ENCODE measurements around the gene ANK3.

ANK3 gene

DNA sequence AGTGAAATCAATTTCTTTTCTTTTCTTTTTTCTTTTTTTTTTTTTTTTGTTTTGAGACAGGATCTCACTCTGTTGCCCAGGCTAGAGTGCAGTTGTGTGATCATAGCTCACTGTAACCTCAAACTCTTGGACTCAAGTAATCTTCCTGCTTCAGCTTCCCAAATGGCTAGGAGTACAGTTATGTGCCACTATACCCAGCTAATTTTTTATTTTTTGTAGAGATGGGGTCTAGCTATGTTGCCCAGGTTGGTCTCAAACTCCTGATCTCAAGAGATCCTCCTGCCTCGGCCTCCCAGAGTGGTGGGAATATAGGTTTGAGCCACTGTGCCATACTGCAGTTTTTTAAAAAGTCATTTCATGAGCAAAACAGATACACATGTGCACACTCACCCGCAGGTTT lies 79.8 kb downstream of the ANK3 start:
- Histone ChIP-seq H3K4me2 (ENCODE audit: low read length) (no peak overlapping the region), H3K79me2 (ENCODE audit: control insufficient read depth, insufficient read depth, low read length, poor library complexity) (no peaks in the 10 kb centered on the region), H3K18ac (ENCODE audit: low read length) (no peak overlapping the region), H3K27ac (ENCODE audit: low read depth, low read length) (no peak overlapping the region), H2AK5ac (ENCODE audit: low read length) (no peak overlapping the region), H2BK12ac (ENCODE audit: low read length) (no peak overlapping the region), H3K4me3 (ENCODE audit: low read depth, low read length) (no peak overlapping the region), H4K12ac (ENCODE audit: low read depth, low read length) (no peak overlapping the region), H3K79me1 (ENCODE audit: low read length) (no peaks in the 10 kb centered on the region), H4K91ac (ENCODE audit: low read depth, low read length) (no peak overlapping the region), H2BK120ac (ENCODE audit: insufficient read depth, low read length, poor library complexity) (no peak overlapping the region), H2BK5ac (ENCODE audit: low read depth, low read length, poor library complexity) (no peak overlapping the region), H3K9me3 (ENCODE audit: insufficient read depth, low read depth, low read length) (no peaks in the 10 kb centered on the region), H3K36me3 (ENCODE audit: control insufficient read depth in 1 of 2, insufficient read depth in 2 of 2, low read length in 2 of 2) (no peaks in the 10 kb centered on the region), H2AFZ (ENCODE audit: insufficient read depth, low read length, poor library complexity) (no peak overlapping the region), H3K27me3 (ENCODE audit: insufficient read depth, low read length) (no peaks in the 10 kb centered on the region), H3K23ac (ENCODE audit: low read length) (no peak overlapping the region), H3K4me1 (ENCODE audit: control insufficient read depth in 1 of 2, insufficient read depth in 2 of 2, low read length in 2 of 2) (peaks cover 5 to 7% of the 10 kb centered on the region in 2 experiments), H3K9ac (ENCODE audit: low read length) (no peak overlapping the region), H3K4ac (ENCODE audit: low read depth, low read length) (no peak overlapping the region), H4K8ac (ENCODE audit: low read depth, low read length) (no peak overlapping the region), H3K14ac (ENCODE audit: low read length) (no peak overlapping the region)
- no peak for DNase-seq
- no CpG with 5 or more reads among the region's 2 CpGs for WGBS (ENCODE audit: extremely low coverage, insufficient coverage, insufficient read length)

DNA sequence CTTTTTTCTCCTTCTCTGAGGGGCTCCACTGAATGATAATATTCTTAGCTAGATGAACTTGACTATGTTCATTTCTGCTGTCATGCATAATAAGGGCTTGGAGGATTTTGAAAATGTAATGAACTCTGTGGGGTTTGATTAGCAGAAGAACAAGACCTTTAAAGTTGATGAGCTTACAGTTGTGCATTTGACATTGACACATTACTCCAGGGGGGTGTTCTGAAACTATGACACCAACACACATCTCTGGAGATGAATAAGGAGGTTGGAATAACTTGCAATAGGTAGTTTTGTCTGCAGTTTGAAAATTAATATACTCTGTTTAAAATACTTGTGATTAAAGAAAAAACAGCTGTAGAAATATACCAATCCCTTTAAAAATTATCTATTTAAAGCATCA lies 80.3 kb downstream of the ANK3 start:
- Histone ChIP-seq H4K91ac (ENCODE audit: low read depth, low read length) (no peak overlapping the region), H3K79me2 (ENCODE audit: control insufficient read depth, insufficient read depth, low read length, poor library complexity) (no peaks in the 10 kb centered on the region), H2BK120ac (ENCODE audit: insufficient read depth, low read length, poor library complexity) (no peak overlapping the region), H2AFZ (ENCODE audit: insufficient read depth, low read length, poor library complexity) (no peak overlapping the region), H2BK12ac (ENCODE audit: low read length) (no peak overlapping the region), H2BK5ac (ENCODE audit: low read depth, low read length, poor library complexity) (no peak overlapping the region), H3K9ac (ENCODE audit: low read length) (no peak overlapping the region), H3K27ac (ENCODE audit: low read depth, low read length) (no peak overlapping the region), H3K23ac (ENCODE audit: low read length) (no peak overlapping the region), H4K12ac (ENCODE audit: low read depth, low read length) (no peak overlapping the region), H3K4me3 (ENCODE audit: low read depth, low read length) (no peak overlapping the region), H2AK5ac (ENCODE audit: low read length) (no peak overlapping the region), H3K9me3 (ENCODE audit: insufficient read depth, low read depth, low read length) (no peaks in the 10 kb centered on the region), H3K27me3 (ENCODE audit: insufficient read depth, low read length) (no peaks in the 10 kb centered on the region), H3K4me2 (ENCODE audit: low read length) (no peak overlapping the region), H3K4me1 (ENCODE audit: control insufficient read depth in 1 of 2, insufficient read depth in 2 of 2, low read length in 2 of 2) (peaks cover 5 to 9% of the 10 kb centered on the region in 2 experiments), H3K4ac (ENCODE audit: low read depth, low read length) (no peak overlapping the region), H3K18ac (ENCODE audit: low read length) (no peak overlapping the region), H3K79me1 (ENCODE audit: low read length) (no peaks in the 10 kb centered on the region), H3K14ac (ENCODE audit: low read length) (no peak overlapping the region), H4K8ac (ENCODE audit: low read depth, low read length) (no peak overlapping the region), H3K36me3 (ENCODE audit: control insufficient read depth in 1 of 2, insufficient read depth in 2 of 2, low read length in 2 of 2) (no peaks in the 10 kb centered on the region)
- no peak for DNase-seq

DNA sequence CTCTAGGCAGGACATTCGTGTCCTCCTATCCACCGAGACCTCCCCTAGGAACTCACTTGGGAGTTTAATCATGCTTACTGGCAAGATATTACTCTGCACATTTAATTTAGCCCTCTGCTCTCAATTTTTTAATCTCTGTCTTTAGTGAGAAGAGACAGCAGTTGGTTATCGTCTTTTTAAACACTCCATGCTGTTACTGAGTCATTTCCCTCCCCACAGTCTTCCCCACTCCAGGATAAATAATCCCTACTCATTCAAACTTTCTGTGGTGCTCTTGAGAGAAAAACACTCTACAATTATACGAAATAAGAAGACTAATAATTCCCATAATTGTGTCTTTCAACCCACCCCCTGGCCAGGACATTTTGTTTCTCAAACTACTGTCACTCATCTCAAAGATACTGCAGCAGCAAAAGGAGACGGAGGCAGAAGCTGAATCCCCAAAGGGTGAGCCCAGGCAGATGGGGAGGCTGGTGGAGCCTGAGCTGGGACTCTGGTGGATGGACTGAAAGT lies 84.2 kb downstream of the ANK3 start:
- no peaks in the 10 kb centered on the region for H3K27me3 ChIP-seq (ENCODE audit: insufficient read depth, low read length)
- H4K91ac ChIP-seq (ENCODE audit: low read depth, low read length) = peak overlapping the region; percentile 28
- H3K14ac ChIP-seq (ENCODE audit: low read length) = no peak overlapping the region
- no peaks in the 10 kb centered on the region for H3K36me3 ChIP-seq (ENCODE audit: control insufficient read depth in 1 of 2, insufficient read depth in 2 of 2, low read length in 2 of 2)
- no peak overlapping the region for H3K4ac ChIP-seq (ENCODE audit: low read depth, low read length)
- no peak overlapping the region for H4K12ac ChIP-seq (ENCODE audit: low read depth, low read length)
- no peaks in the 10 kb centered on the region for H3K79me2 ChIP-seq (ENCODE audit: control insufficient read depth, insufficient read depth, low read length, poor library complexity)
- peaks cover 2% of the 10 kb centered on the region for H3K79me1 ChIP-seq (ENCODE audit: low read length)
- WGBS (ENCODE audit: extremely low coverage, insufficient coverage, insufficient read length) = no CpG with 5 or more reads among the region's 5 CpGs
- no peak overlapping the region for H3K9ac ChIP-seq (ENCODE audit: low read length)
- no peaks in the 10 kb centered on the region for H3K9me3 ChIP-seq (ENCODE audit: insufficient read depth, low read depth, low read length)
- H2BK120ac ChIP-seq (ENCODE audit: insufficient read depth, low read length, poor library complexity) = no peak overlapping the region
- H4K8ac ChIP-seq (ENCODE audit: low read depth, low read length) = no peak overlapping the region
- H3K4me2 ChIP-seq (ENCODE audit: low read length) = no peak overlapping the region
- H2AFZ ChIP-seq (ENCODE audit: insufficient read depth, low read length, poor library complexity) = no peak overlapping the region
- no peak overlapping the region for H3K18ac ChIP-seq (ENCODE audit: low read length)
- H3K23ac ChIP-seq (ENCODE audit: low read length) = peak overlapping the region; percentile 17
- H3K4me3 ChIP-seq (ENCODE audit: low read depth, low read length) = no peak overlapping the region
- peaks cover 0 to 6% of the 10 kb centered on the region in 2 experiments for H3K4me1 ChIP-seq (ENCODE audit: control insufficient read depth in 1 of 2, insufficient read depth in 2 of 2, low read length in 2 of 2)
- DNase-seq = no peak
- no peak overlapping the region for H2AK5ac ChIP-seq (ENCODE audit: low read length)
- no peak overlapping the region for H2BK12ac ChIP-seq (ENCODE audit: low read length)
- no peak overlapping the region for H2BK5ac ChIP-seq (ENCODE audit: low read depth, low read length, poor library complexity)
- no peak overlapping the region for H3K27ac ChIP-seq (ENCODE audit: low read depth, low read length)

DNA sequence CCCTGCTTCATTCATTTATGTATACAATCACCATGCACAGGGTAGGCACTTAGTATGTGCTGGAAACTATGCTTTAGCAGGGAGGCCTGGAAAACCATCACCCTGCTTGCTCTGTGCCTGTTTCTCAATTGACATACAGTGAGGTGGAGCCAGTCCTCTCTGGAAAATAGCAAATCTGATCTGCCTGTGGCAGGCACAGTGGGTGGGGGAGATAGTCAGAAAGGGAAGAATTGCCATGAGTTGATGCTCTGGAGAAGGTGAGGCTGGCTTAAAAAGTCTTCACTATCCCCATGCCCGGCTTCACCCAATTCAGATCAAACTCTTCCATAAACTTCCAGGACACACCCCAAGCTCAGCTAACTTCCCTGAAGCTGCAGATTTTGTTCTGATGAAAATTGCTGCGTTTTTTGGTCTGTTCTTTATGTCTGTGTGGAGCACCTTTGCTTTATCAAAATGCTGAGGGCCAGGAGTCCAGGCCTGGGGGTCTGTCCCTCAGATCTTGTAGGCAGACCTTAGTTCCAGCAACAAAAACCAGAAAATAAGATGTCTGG lies 84.8 kb downstream of the ANK3 start:
- H4K8ac ChIP-seq (ENCODE audit: low read depth, low read length) = no peak overlapping the region
- no peak overlapping the region for H2BK120ac ChIP-seq (ENCODE audit: insufficient read depth, low read length, poor library complexity)
- no peak overlapping the region for H3K9ac ChIP-seq (ENCODE audit: low read length)
- H3K23ac ChIP-seq (ENCODE audit: low read length) = no peak overlapping the region
- no peak overlapping the region for H2BK5ac ChIP-seq (ENCODE audit: low read depth, low read length, poor library complexity)
- H3K4me3 ChIP-seq (ENCODE audit: low read depth, low read length) = no peak overlapping the region
- H3K18ac ChIP-seq (ENCODE audit: low read length) = no peak overlapping the region
- H3K79me2 ChIP-seq (ENCODE audit: control insufficient read depth, insufficient read depth, low read length, poor library complexity) = no peaks in the 10 kb centered on the region
- H3K9me3 ChIP-seq (ENCODE audit: insufficient read depth, low read depth, low read length) = no peaks in the 10 kb centered on the region
- no peak for DNase-seq
- H3K14ac ChIP-seq (ENCODE audit: low read length) = no peak overlapping the region
- H4K91ac ChIP-seq (ENCODE audit: low read depth, low read length) = no peak overlapping the region
- H3K79me1 ChIP-seq (ENCODE audit: low read length) = peaks cover 2% of the 10 kb centered on the region
- no peak overlapping the region for H2AK5ac ChIP-seq (ENCODE audit: low read length)
- H3K4me1 ChIP-seq (ENCODE audit: control insufficient read depth in 1 of 2, insufficient read depth in 2 of 2, low read length in 2 of 2) = peaks cover 0 to 6% of the 10 kb centered on the region in 2 experiments
- no peaks in the 10 kb centered on the region for H3K27me3 ChIP-seq (ENCODE audit: insufficient read depth, low read length)
- no CpG with 5 or more reads among the region's 2 CpGs for WGBS (ENCODE audit: extremely low coverage, insufficient coverage, insufficient read length)
- no peak overlapping the region for H3K27ac ChIP-seq (ENCODE audit: low read depth, low read length)
- H3K4me2 ChIP-seq (ENCODE audit: low read length) = no peak overlapping the region
- no peak overlapping the region for H2BK12ac ChIP-seq (ENCODE audit: low read length)
- no peak overlapping the region for H3K4ac ChIP-seq (ENCODE audit: low read depth, low read length)
- H4K12ac ChIP-seq (ENCODE audit: low read depth, low read length) = no peak overlapping the region
- no peak overlapping the region for H2AFZ ChIP-seq (ENCODE audit: insufficient read depth, low read length, poor library complexity)
- no peaks in the 10 kb centered on the region for H3K36me3 ChIP-seq (ENCODE audit: control insufficient read depth in 1 of 2, insufficient read depth in 2 of 2, low read length in 2 of 2)

Data from trophoblast cell (in vitro differentiated cells and primary cell).